ENCODE data around the gene UEVLD. TPM values are rescaled to one million over a fixed set of nuclear protein-coding genes. Genes with fewer than 3 reads are reported as not detected.

Gene UEVLD
- total RNA-seq, 4 donors from 2014 or later, result 19.5 to 37.9 (median 35.4) TPM

GRCh38 chr11:18502352-18502751, 86.2 kb downstream of the UEVLD start:
- Histone ChIP-seq H3K9me3 (no peaks in the 10 kb centered on the region), H3K36me3 (peaks cover 30 to 41% of the 10 kb centered on the region in 2 donors)

GRCh38 chr11:18501629-18502028, 86.9 kb downstream of the UEVLD start:
- intact Hi-C loops (cut with DNase I), result no loop called here
- H3K36me3 ChIP-seq, result peaks cover 30 to 39% of the 10 kb centered on the region in 2 donors
- TF ChIP-seq CTCF (IDR thresholded peaks at IDR 0.05) (no peak), POLR2A (IDR thresholded peaks at IDR 0.05) (no peak)

More at GRCh38 chr11:18502352-18502751, 86.2 kb downstream of the UEVLD start:
- Histone ChIP-seq H3K27ac (no peak overlapping the region), H3K4me3 (replicated peaks in 1 of 3) (no peak overlapping the region), H3K4me1 (no peaks in the 10 kb centered on the region), H3K27me3 (no peaks in the 10 kb centered on the region)
- intact Hi-C loops (cut with DNase I), result no loop called here
- TF ChIP-seq POLR2A (IDR thresholded peaks at IDR 0.05) (no peak), CTCF (IDR thresholded peaks at IDR 0.05) (no peak)
- no peak for DNase-seq

GRCh38 chr11:18498039-18498438, 90.5 kb downstream of the UEVLD start:
- TF ChIP-seq POLR2A (IDR thresholded peaks at IDR 0.05), result no peak
- TF ChIP-seq CTCF (IDR thresholded peaks at IDR 0.05), result no peak
- H3K9me3 ChIP-seq, result no peaks in the 10 kb centered on the region
- H3K27me3 ChIP-seq, result no peaks in the 10 kb centered on the region
- WGBS, 2 donors, result 95 to 97% methylated on average over 1 of the region's 1 CpG
- DNase-seq, result no peak
- H3K4me3 ChIP-seq (replicated peaks in 1 of 3), result no peak overlapping the region
- peaks cover 20 to 32% of the 10 kb centered on the region in 2 donors for H3K36me3 ChIP-seq
- intact Hi-C loops (cut with DNase I), result no loop called here
- no peak overlapping the region for H3K27ac ChIP-seq
- peaks cover 0 to 3% of the 10 kb centered on the region in 2 donors for H3K4me1 ChIP-seq

More at GRCh38 chr11:18501629-18502028, 86.9 kb downstream of the UEVLD start:
- no peak for DNase-seq
- 94 to 97% methylated on average over 1 of the region's 1 CpG for WGBS, 2 donors
- no peaks in the 10 kb centered on the region for H3K27me3 ChIP-seq
- H3K9me3 ChIP-seq, result no peaks in the 10 kb centered on the region
- no peak overlapping the region for H3K27ac ChIP-seq
- no peaks in the 10 kb centered on the region for H3K4me1 ChIP-seq
- no peak overlapping the region for H3K4me3 ChIP-seq (replicated peaks in 1 of 3)

- no peak overlapping the region for H3K4me3 ChIP-seq (replicated peaks in 1 of 3)
- H3K36me3 ChIP-seq, result peaks cover 7 to 15% of the 10 kb centered on the region in 2 donors
- peak in 1 of 2 donors; percentile 4 for DNase-seq
- intact Hi-C loops (cut with DNase I), result no loop called here
- WGBS, 2 donors, result 85 to 89% methylated on average over 4 of the region's 4 CpGs
- TF ChIP-seq POLR2A (IDR thresholded peaks at IDR 0.05) (no peak), CTCF (IDR thresholded peaks at IDR 0.05) (no peak)
- no peaks in the 10 kb centered on the region for H3K27me3 ChIP-seq
- peaks cover 0 to 7% of the 10 kb centered on the region in 2 donors for H3K4me1 ChIP-seq
- no peak overlapping the region for H3K27ac ChIP-seq
- H3K9me3 ChIP-seq, result no peaks in the 10 kb centered on the region
Measured at GRCh38 chr11:18495703-18496102, 92.8 kb downstream of the UEVLD start.

- peaks cover 5 to 18% of the 10 kb centered on the region in 2 donors for H3K36me3 ChIP-seq
- H3K27me3 ChIP-seq, result no peaks in the 10 kb centered on the region
- intact Hi-C loops (cut with DNase I), result no loop called here
- no peak for DNase-seq
- no peaks in the 10 kb centered on the region for H3K9me3 ChIP-seq
- TF ChIP-seq CTCF (IDR thresholded peaks at IDR 0.05) (no peak), POLR2A (IDR thresholded peaks at IDR 0.05) (no peak)
- no peak overlapping the region for H3K27ac ChIP-seq
- H3K4me1 ChIP-seq, result peaks cover 0 to 7% of the 10 kb centered on the region in 2 donors
- H3K4me3 ChIP-seq (replicated peaks in 1 of 3), result no peak overlapping the region
Measured at GRCh38 chr11:18495271-18495670, 93.3 kb downstream of the UEVLD start.
